Right ventricle myocardium inferior (tissue), 1 donor: ENCODE data around the gene KCNH1. TPM values are rescaled to one million over a fixed set of nuclear protein-coding genes. Genes with fewer than 3 reads are reported as not detected.

Experiments
- ATAC-seq: fragments of 200-7000 bp; cut with Tn5 transposase; one replicate; pipeline ENCODE4 v1.9.1; 2020; ENCODE audit warnings: mild to moderate bottlenecking, moderate library complexity
- DNase-seq: peaks from one replicate; pipeline ENCODE4 v3.0.0; 2021; ENCODE audit errors: missing footprints
- intact Hi-C: fragments of 100-400 bp; cut with DNase I; formaldehyde crosslinking; loops from one replicate; pipeline ENCODE4 v1.11.0; 2022
- total RNA-seq: library from RNA; stranded (reverse); fragmentation: NEBNext Ultra II Directional; extraction: Animal tissue kit (Norgen Biotek cat#: 25700); gene quantifications from one replicate; pipeline ENCODE4 v1.2.1, GENCODE V29; 2021
- donor health status: DM: no; HTN: yes; CAD: no; lungs with severe emphysema.

The KCNH1 gene
- total RNA-seq, 1 donor from 2014 or later: not detected

DNA sequence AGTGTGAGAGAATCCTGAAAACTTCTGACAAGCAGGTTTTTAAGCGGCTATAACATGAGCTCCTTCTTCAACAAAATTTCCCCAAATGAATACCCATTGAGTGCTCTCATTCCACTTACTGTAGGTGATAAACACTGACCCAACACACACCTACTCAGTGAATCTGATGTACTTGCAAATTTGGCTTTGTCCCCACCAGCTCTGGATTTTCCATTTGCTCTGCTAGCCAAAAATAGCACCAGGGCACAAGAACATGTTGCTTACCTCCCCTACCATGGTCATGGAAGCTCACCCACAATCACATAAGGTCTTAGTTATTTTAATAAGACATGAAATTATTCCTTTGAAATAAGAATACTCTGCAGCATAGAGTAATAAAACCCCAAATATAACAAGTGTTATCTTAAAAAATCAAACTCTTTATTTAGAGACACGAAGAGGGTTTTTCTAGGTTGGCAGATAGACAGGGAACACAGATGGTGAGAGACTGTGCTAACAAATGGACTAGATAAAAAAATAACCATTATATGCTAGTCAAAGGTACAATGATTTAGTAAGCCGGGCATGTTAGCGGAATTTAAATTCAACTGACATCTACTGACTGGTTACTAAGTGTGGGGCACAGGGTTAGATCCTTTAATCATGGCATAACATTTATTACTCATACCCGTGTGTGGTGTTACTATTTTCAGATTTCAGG, 291.9 kb downstream of the KCNH1 start:
- ATAC-seq (no peak), DNase-seq (no peak)
- intact Hi-C loops: no loop called here

DNA sequence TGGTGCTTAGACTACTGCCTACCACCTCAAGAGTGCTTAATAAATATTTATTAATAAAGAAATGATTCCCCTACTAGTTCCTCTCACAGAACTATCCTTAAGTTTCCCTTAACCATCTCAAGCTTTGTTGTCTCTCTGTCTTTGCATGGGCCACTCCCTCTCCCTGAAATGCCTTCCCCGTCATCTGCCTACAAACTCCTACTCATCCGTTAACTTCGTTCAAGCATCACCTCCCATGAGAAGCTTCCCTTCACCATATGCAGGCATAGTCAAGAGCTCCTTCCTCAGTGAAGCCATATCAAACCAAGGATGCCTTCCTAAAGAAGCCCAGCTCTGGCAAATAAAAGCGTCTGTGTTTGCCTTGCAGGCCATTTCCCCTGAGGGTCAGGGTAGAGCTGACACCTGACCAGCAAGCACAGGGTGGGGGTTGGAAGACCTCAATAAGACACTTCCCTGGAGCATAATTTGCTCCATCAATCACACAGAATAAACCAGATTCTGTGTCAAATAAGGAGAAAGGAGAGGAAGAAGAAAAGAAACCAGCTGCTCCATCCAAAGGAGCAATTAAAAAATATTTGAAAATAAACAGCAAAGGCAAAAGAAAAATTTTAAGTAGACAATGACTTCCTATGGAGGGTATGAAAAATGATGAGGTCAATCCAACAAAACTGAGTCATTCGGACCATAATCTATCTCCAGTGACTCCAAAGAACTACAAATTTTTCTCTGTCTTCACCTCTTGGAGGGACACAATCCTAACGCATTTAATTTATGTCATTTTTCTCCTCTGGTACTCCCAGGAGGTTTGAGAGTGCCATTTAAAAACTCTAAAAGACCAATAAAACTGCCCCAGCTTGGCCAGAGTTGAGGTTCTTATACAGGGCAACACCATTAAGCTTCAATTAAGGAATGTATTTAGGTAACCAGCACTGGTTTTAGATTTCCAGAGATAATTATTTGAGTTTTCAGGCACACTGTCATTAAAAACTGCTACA, 303.6 kb downstream of the KCNH1 start:
- DNase-seq: no peak
- ATAC-seq: no peak
- intact Hi-C loops: no loop called here

DNA sequence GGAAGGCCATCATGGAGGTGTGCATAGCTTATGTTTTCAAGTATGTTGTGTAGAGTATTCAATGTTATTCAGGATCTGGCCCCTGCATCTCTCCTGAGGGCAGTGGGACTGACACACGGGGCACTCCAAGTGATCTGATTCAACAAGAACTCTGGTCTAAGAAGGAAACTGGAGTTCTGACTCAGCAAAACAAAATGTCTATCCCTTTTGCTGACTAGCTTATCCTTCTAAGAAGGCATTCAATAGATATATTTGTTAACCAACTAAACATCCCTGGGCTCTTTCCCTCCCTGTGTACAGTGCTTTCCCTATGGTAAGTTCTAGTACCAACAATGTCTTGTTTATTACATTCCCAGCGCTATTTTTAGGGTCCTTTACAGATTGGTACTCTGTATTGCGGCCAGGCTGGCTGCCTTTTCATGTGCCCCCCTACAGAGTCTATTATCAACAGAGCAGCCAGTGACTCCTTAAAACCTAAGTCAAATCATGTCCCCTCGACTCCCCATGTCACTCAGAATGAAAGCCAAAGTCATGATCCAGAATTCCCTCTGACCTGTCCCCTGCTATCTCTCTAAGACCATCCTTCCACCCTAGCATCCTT, 304.9 kb downstream of the KCNH1 start:
- intact Hi-C loops: no loop called here
- DNase-seq (no peak), ATAC-seq (no peak)

DNA sequence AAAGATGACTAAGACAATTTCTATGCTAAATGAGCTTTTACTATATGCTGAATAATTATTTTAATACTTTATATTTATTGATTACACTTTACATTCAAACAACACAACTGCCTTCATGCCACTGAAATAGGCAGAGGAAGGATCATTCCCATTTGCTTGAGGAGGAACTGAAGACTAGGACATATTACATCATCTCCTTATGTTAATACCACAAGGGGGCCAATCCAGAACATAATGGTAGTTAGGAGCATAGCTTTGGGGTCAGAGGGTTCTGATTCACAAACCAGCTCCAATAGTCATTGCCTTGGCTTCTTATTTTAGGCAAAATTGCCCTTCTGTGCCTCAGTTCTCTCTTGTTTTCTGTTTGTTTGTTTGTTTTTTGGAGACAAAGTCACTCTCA, 306.5 kb downstream of the KCNH1 start:
- intact Hi-C loops: no loop called here
- ATAC-seq (no peak), DNase-seq (no peak)

DNA sequence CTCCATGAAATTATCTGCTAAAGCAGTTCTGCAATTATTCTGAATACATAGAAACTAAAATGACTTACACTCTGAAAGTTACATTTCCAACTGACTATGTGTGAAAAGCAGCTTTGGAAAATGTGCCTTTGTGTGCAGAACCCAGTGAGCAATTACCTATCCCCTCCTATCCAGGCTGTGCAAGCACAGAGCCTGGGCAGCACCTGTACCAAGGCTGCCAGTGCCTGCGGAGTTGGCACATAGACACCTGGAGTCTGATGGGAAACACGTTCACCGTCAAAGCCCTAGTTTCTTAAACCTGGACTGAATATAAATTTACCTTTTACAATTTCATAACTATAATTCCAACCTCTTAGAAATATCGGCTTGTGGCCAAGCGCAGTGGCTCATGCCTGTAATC, 307.3 kb downstream of the KCNH1 start:
- ATAC-seq: no peak
- intact Hi-C loops: no loop called here
- DNase-seq: no peak

DNA sequence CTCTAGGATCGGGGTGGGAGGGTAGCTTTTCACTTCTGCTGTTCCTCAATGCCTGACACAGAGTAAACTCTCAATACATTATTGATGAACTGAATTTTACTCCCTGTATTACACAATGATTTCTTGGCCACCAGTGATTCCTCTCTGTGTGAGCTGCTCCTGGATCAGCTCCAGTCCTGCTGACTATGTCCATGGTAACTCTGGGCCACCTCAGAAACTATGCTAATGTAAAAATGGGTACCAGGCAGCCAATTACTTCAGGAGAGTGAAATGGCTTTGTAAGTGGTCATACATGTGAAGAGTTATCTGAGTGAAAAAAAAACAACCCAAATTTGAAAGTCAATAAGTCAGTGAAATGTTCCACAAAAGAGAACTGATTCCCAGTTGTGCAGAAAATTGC, 311.0 kb downstream of the KCNH1 start:
- DNase-seq (no peak), ATAC-seq (no peak)
- intact Hi-C loops: no loop called here

DNA sequence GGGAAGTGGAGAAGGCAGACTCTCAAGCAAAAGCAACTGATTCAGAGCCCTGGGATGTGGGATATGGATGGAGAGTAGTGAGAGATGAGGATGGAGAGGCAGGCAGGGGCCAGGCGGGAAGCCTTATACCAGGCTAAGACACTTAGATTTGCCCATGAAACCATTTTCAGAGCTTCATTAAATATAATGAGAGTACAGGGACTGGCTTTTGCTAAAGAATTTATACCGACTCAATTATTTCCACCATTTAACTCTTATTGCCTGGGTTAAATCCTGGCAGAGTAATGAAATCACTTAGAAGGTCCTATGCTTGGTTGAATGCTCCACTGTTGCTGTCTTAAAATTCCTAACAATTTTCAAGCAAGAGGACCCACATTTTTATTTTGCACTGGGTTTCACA, 311.7 kb downstream of the KCNH1 start:
- intact Hi-C loops: no loop called here
- no peak for ATAC-seq
- no peak for DNase-seq

DNA sequence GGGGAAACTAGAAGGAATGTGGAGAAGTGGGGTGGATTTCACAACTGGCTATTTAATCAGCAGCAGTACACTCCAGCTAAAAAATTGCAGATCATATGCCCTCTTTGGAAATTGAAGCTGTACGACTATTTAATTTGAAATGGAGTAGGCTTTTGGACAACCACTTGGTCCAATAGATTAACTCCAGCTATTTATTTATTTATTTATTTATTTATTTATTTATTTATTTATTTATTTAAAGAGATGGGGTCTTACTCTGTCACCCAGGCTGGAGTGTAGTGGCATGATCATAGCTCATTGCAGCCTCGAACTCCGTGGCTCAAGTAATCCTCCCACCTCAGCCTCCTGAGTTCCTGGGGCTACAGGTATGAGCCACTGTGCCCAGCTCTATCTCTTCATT, 312.3 kb downstream of the KCNH1 start:
- DNase-seq: no peak
- no peak for ATAC-seq
- intact Hi-C loops: no loop called here

DNA sequence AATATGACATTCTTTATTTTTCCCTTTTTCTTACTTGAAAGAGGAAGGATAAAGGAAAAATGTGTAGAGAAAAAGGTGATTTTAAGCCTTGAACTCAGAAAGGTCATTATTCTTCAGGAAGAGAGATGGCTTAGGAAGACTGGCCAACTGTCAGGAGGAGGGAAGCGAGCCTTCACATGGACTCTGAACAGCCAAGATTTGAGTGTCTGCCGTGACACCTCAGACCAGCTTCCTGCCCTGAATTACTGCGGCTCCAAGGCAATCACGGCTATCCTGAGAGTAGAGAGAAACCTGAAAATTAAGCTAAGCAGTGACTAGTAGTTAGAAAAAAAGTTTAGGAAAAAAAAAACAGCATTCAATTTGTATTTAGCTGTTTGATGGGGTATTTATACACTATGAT, 314.7 kb downstream of the KCNH1 start:
- DNase-seq (no peak), ATAC-seq (no peak)
- intact Hi-C loops: no loop called here

DNA sequence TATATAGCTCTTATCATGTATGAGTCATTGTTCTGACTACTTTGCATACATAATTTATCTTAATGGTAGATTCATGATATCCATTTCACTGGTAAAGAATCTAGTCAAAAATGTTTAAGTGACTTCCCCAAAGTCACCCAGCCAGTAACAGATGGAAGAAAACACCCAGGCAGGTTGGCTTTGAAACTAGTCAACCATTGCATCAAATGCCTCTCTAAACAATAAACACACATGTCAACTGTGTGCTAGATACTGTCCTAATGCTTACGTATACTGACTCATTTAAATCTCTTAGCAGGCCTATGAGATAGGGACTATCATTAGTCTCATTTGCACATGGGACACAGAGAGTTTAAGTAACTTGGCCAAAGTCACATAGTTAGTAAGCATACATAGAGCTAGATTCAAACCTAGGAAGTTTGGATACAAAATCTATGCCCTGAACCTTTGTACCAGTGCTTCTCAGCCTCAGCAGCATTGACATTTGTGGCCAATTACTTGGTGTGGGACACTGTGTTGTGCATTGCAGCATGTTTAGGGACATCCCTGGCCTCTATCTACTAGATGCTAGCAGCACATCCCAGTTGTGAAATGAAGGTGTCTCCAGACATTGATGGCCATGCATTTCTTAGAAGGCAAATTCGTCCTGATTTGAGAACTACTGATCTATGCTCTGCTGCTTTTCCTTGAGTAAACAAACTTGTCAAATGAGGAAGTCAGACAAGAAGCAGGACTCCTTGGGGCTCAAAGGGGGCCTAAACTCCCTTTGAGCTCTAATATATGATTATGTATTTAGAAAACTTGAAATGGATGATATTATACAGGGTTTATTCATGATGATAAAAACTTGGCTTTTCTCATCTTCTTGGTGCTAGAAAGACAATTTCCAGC, 316.3 kb downstream of the KCNH1 start:
- no peak for DNase-seq
- intact Hi-C loops: no loop called here
- no peak for ATAC-seq

DNA sequence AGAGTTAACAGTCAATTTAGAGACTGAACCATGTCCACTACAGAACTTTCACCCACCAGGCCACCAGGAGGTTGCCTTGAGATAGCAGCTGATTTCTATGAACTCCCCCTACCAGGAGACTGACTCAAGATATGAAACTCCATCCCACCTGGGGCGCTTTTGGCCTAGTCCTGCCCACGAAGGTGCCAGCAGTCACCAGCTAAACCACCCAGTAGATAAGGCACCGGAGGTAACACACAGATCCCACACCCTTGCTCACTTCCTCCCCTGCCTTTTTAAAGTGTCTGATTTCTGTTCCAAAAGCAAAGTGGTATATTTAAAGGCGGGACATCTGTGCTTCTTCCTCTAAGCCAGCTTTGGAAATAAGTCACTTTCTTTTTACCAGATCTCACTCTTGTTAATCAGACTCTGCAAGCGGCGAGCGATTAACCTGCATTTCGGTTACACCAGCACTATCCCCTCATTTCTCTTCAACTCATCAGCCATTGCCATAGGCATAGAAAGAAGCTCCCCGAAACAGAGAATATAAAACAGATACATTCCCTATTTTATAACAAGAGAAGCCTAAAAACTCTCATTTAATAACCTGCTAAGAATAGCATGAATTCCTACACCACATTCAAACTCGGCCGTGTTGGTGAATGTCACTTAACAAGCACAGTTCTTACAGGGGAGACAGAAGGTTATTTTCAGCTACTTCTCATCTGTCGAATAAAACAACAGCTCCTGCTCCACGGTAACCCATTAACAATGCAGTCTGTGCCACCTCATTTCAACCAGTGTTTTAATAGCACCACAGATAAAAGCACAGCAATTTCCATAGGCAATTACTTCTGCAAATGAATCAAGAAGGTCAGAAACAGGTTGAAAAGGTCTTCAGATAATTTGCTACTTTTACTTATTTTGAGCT, 318.1 kb downstream of the KCNH1 start:
- no peak for DNase-seq
- intact Hi-C loops: no loop called here
- ATAC-seq: peak; percentile 57

DNA sequence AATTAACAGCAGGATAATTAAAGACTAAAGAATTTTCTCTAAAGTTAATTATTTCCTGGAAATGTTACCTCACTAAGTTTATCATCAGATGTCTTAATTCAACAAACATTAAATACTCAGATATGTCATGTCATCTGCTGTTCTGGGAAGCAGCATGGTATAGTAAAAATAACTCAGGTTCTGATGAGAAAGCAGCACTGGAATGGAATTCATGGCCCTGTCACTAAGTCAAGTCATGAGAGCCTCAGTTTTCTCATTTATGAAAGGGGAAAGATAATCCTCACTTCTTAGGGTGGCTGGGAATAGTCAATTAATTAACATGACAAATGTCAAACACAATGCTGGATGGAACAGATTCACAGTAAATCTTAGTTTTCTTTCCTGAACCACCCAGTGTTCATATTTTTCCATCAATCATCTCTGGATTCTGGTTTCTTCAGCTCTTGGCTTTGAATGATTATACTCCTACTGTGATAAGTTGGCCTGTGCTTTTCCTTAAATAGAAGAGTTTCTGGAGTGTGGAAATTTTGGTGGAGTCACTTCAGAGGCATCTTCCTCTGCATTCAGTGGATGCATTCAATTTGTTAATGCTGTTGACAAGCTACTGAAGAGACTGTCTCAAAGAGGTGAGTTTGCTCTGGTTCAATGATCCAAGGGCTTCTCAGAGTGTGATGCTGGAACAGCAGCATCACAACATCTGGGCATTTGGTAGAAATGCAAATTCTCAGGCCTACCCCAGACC, 319.4 kb downstream of the KCNH1 start:
- ATAC-seq: no peak
- intact Hi-C loops: no loop called here
- DNase-seq: no peak

DNA sequence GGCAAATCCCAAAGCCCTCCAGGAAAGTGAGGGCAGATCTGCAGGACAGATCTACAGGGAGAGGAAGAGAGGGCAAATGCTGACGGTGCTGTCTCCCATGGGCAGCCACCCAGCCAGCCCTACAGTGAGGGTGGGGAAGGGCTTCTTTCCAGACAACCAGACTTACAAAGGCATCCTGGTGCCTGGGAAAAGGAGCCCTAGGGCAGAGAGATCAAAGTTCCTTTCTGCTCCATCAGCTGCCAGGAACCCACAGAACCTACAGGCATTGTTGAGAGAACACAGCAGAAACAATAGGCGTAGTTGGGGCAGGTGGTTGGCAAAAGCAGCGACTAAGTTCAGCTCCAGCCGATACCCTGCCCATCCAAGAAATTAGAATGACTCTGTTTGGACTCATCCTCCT, 332.4 kb downstream of the KCNH1 start:
- DNase-seq (no peak), ATAC-seq (no peak)
- intact Hi-C loops: no loop called here

DNA sequence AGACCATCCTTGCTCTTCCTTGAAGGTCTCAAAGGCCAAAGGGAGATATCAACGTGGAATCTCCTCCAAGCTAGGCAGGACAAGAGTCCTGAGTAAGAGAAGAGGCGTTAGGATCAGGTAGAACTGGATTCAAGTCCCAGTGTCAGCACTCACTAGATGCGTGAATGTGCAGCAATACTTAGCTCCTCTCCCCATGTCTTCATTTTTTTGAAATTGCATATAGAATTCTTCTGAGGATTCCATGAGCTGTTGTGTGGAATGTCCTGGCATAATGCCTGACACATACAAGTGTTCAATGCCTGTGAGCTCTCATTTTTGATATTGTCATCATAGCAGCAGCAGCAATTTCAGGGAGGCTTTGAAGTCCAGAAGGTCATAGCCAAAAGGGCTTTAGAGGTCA, 333.2 kb downstream of the KCNH1 start:
- intact Hi-C loops: no loop called here
- ATAC-seq: no peak
- DNase-seq: no peak

DNA sequence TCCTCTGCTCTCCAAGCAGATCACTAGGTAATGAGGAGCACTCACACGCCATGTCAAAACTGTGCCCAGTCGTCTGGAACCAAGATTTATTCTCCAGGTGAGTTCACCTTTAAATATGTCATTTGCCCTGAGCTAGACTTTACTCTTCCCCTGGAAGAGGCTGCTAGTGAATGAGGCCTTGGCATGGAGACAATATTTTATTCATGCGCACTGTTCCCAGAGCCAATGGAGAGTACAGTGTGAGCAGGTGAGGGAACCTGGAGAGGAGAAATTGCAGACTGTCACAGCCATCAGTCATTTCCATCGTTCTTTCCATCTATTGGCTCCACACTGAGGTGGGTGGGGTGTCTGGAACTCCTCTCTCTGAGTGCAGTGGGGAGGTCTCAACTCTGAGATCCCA, 333.6 kb downstream of the KCNH1 start:
- intact Hi-C loops: no loop called here
- ATAC-seq: no peak

DNA sequence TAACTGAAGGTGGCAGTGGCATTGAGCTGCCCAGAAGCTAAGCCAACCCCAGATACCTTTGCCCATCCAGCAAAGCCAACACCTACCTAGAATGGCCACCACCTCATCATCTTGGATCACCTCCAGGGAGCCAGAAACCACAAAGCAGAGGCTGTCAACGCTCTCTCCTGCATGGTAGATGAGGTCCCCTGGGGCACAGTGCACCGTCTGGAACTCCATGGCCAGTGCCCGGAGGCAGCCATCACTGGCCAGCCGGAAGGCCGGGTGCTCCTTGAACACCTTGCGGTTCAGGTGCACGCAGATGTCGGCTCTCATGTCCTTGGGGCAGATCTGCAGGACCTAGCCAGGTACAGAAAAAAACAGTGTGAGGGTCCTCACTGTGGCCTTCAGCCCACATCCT, 336.5 kb downstream of the KCNH1 start:
- ATAC-seq (no peak), DNase-seq (no peak)
- intact Hi-C loops: no loop called here

More for the DNA sequence above, 333.6 kb downstream of the KCNH1 start:
- DNase-seq: no peak

DNA sequence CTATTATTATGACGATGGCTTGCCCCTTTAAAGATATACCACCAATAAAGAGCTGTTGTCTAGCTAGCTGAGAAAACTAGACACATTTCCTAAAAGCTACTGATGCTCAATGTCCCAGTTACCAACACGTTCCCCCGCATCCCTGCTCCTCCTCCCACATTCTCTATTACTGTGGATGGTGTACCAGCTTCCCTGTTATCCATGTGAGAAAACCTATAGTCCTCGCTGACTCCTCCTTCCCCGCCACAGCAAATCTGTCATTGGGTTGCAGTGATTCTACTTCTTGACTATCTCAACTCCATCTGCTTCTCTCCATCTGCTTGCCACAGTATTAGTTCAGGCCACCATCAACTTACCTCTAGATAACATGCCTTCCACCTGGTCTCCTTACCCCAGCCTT, 337.5 kb downstream of the KCNH1 start:
- DNase-seq (no peak), ATAC-seq (no peak)
- intact Hi-C loops: no loop called here
